AG09319 (cell line): ENCODE data around the gene FGF5.

Source experiments
- DNase-seq: peaks from one replicate; pipeline ENCODE4 v3.0.0-alpha.2; 2010; ENCODE audit warnings: low read depth; ENCODE audit errors: extremely low read depth
- CTCF ChIP-seq: IDR thresholded peaks from 2 replicates; pipeline ENCODE4 v1.5.1; 2011; ENCODE audit warnings: low read depth, mild to moderate bottlenecking, inconsistent platforms, low read length, moderate library complexity

Gene FGF5

GRCh38 chr4:80295336-80295735 is 28.9 kb downstream of the FGF5 start:
- DNase-seq = no peak
- TF ChIP-seq CTCF = no peak

GRCh38 chr4:80295826-80296225 is 29.4 kb downstream of the FGF5 start:
- no peak for TF ChIP-seq CTCF
- no peak for DNase-seq

GRCh38 chr4:80301884-80302283 is 35.4 kb downstream of the FGF5 start:
- no peak for TF ChIP-seq CTCF
- no peak for DNase-seq

GRCh38 chr4:80302616-80303223 is 36.3 kb downstream of the FGF5 start:
- DNase-seq = no peak
- TF ChIP-seq CTCF = no peak

GRCh38 chr4:80305466-80305865 is 39.0 kb downstream of the FGF5 start:
- no peak for TF ChIP-seq CTCF
- DNase-seq = no peak

- no peak for TF ChIP-seq CTCF
Observed at GRCh38 chr4:80306260-80306659, 39.8 kb downstream of the FGF5 start.

GRCh38 chr4:80307183-80307735 is 40.8 kb downstream of the FGF5 start:
- DNase-seq = no peak
- TF ChIP-seq CTCF = no peak

More at GRCh38 chr4:80306260-80306659, 39.8 kb downstream of the FGF5 start:
- no peak for DNase-seq
